H1 (cell line): ENCODE measurements around the gene LYVE1. TPM values are rescaled to one million over a fixed set of nuclear protein-coding genes. Genes with fewer than 3 reads are reported as not detected.

Experiments used
- CTCF ChIA-PET: fragments of 300-600 bp; sonication (Branson Sonifier 250); formaldehyde crosslinking; loops from one replicate; lab custom pipeline; 2021; ENCODE audit not compliant: partially characterized antibody; lab: Charles Lee
- POLR2A ChIA-PET: fragments of 300-600 bp; sonication (Branson Sonifier 250); formaldehyde crosslinking; loops from one replicate; lab custom pipeline; 2021; ENCODE audit warnings: inconsistent platforms; ENCODE audit not compliant: partially characterized antibody; lab: Charles Lee
- DNase-seq, 2 experiments: peaks; one replicate each; pipeline versions ENCODE4 v3.0.0 to v3.0.0-alpha.2; 2010 to 2022; ENCODE audit warnings: low spot score in 2 of 2, low read depth in 1 of 2, mixed read lengths in 1 of 2
- FAIRE-seq: peaks from 2 replicates; lab custom pipeline; 2011; peaks lifted over from hg19 to GRCh38; lab: Jason Lieb, UNC
- H2AFZ ChIP-seq: 2 replicates; pipeline ENCODE4 v1.8.1; 2012; ENCODE audit warnings: low read length, inconsistent platforms
- H2AK5ac ChIP-seq: 2 replicates; pipeline ENCODE4 v1.6.1; 2013; ENCODE audit warnings: low read depth, low read length
- H2BK120ac ChIP-seq: replicated peaks from 2 replicates; pipeline ENCODE3; 2013; ENCODE audit warnings: low read depth, low read length, inconsistent platforms
- H2BK12ac ChIP-seq: 2 replicates; pipeline ENCODE4 v1.6.1; 2013; ENCODE audit warnings: low read depth, low read length
- H2BK15ac ChIP-seq: 2 replicates; pipeline ENCODE4 v1.6.1; 2013; ENCODE audit warnings: low read length
- H2BK20ac ChIP-seq: 2 replicates; pipeline ENCODE4 v1.6.1; 2013; ENCODE audit warnings: low read length
- H2BK5ac ChIP-seq: 2 replicates; pipeline ENCODE4 v1.6.1; 2013; ENCODE audit warnings: low read depth, low read length
- H3K14ac ChIP-seq: 2 replicates; pipeline ENCODE4 v1.6.1; 2013; ENCODE audit warnings: inconsistent platforms; ENCODE audit not compliant: insufficient read length
- H3K18ac ChIP-seq: 2 replicates; pipeline ENCODE4 v1.6.1; 2013; ENCODE audit warnings: low read length; ENCODE audit errors: extremely low read depth
- H3K23ac ChIP-seq: 2 replicates; pipeline ENCODE4 v1.6.1; 2013; ENCODE audit warnings: inconsistent platforms; ENCODE audit not compliant: insufficient read length
- H3K23me2 ChIP-seq: 2 replicates; pipeline ENCODE4 v1.6.1; 2013; ENCODE audit warnings: low read depth, low read length
- H3K27ac ChIP-seq: 2 replicates; pipeline ENCODE4 v1.6.1; 2011; ENCODE audit warnings: low read depth, low read length, inconsistent platforms
- H3K27me3 ChIP-seq, 4 experiments: replicated peaks in 1 of 4; 1 replicate in 1 of 4; 2 replicates in 3 of 4; pipeline versions ENCODE4 v1.6.1 to v1.8.1; 2011 to 2013; ENCODE audit warnings: low read length in 3 of 4, mild to moderate bottlenecking in 3 of 4, inconsistent platforms in 2 of 4, mixed read lengths in 2 of 4, moderate library complexity in 1 of 4; ENCODE audit not compliant: control insufficient read depth in 3 of 4, insufficient read depth in 3 of 4; ENCODE audit errors: extremely low read depth in 1 of 4
- H3K36me3 ChIP-seq, 4 experiments: 2 replicates each; pipeline versions ENCODE4 v1.6.1 to v1.8.1; 2011 to 2013; ENCODE audit warnings: mild to moderate bottlenecking in 4 of 4, low read length in 3 of 4, moderate library complexity in 2 of 4, control low read depth in 1 of 4, inconsistent platforms in 1 of 4; ENCODE audit not compliant: insufficient read depth in 4 of 4, control insufficient read depth in 2 of 4
- H3K4ac ChIP-seq: replicated peaks from 2 replicates; pipeline ENCODE3; 2013; ENCODE audit warnings: low read length, low read depth, mixed read lengths, inconsistent platforms; ENCODE audit not compliant: insufficient read length
- H3K4me1 ChIP-seq, 4 experiments: replicated peaks in 1 of 4; 1 replicate in 1 of 4; 2 replicates in 3 of 4; pipeline versions ENCODE4 v1.6.1 to v1.8.1; 2011 to 2013; ENCODE audit warnings: low read length in 3 of 4, inconsistent platforms in 2 of 4, mixed read lengths in 1 of 4; ENCODE audit not compliant: insufficient read depth in 4 of 4, control insufficient read depth in 3 of 4
- H3K4me2 ChIP-seq, 2 experiments: 2 replicates each; pipeline versions ENCODE4 v1.6.1 to v1.8.1; 2011 to 2013; ENCODE audit warnings: low read depth in 2 of 2, low read length in 2 of 2, control low read depth in 1 of 2, inconsistent platforms in 1 of 2, mild to moderate bottlenecking in 1 of 2; ENCODE audit not compliant: insufficient read depth in 1 of 2
- H3K4me3 ChIP-seq, 4 experiments: fragments of 200-600, 300-600 bp in 1 of 4; sonication (generic), shearing (Covaris generic), sonication (Bioruptor Twin) in 1 of 4; 2 replicates each; pipeline versions ENCODE4 v1.5.1 to v1.8.1; 2011 to 2016; ENCODE audit warnings: low read length in 4 of 4, low read depth in 3 of 4, control low read depth in 2 of 4, inconsistent platforms in 2 of 4, mild to moderate bottlenecking in 2 of 4, mixed read lengths in 1 of 4, moderate library complexity in 1 of 4; ENCODE audit not compliant: insufficient read depth in 2 of 4; ENCODE audit errors: extremely low read depth in 1 of 4
- H3K56ac ChIP-seq: replicated peaks from 2 replicates; pipeline ENCODE3; 2013; ENCODE audit warnings: low read depth, mild to moderate bottlenecking, mixed read lengths, low read length, inconsistent platforms; ENCODE audit not compliant: insufficient read length
- H3K79me1 ChIP-seq: 2 replicates; pipeline ENCODE4 v1.6.1; 2013; ENCODE audit warnings: low read depth, low read length, control low read depth
- H3K79me2 ChIP-seq, 2 experiments: 2 replicates each; pipeline versions ENCODE4 v1.6.1 to v1.8.1; 2012 to 2013; ENCODE audit warnings: low read length in 2 of 2, mild to moderate bottlenecking in 2 of 2, inconsistent platforms in 1 of 2; ENCODE audit not compliant: insufficient read depth in 2 of 2, control insufficient read depth in 1 of 2
- H3K9ac ChIP-seq, 4 experiments: replicated peaks in 1 of 4; 1 replicate in 1 of 4; 2 replicates in 3 of 4; pipeline versions ENCODE4 v1.6.1 to v1.8.1; 2011 to 2013; ENCODE audit warnings: low read depth in 3 of 4, low read length in 3 of 4, control low read depth in 2 of 4, mild to moderate bottlenecking in 2 of 4, moderate library complexity in 2 of 4, inconsistent platforms in 1 of 4; ENCODE audit errors: extremely low read depth in 1 of 4
- H3K9me3 ChIP-seq, 2 experiments: 2 replicates each; pipeline versions ENCODE4 v1.6.1 to v1.8.1; 2012 to 2013; ENCODE audit warnings: mild to moderate bottlenecking in 2 of 2, moderate library complexity in 2 of 2, control low read depth in 1 of 2, inconsistent platforms in 1 of 2, low read depth in 1 of 2, low read length in 1 of 2, mixed read lengths in 1 of 2; ENCODE audit not compliant: insufficient read depth in 2 of 2
- H4K20me1 ChIP-seq, 2 experiments: replicated peaks in 1 of 2; 2 replicates each; pipeline versions ENCODE3 to v1.8.1; 2011 to 2013; ENCODE audit warnings: inconsistent platforms in 2 of 2, low read length in 2 of 2, mild to moderate bottlenecking in 1 of 2; ENCODE audit not compliant: insufficient read depth in 2 of 2, control insufficient read depth in 1 of 2
- H4K5ac ChIP-seq: 2 replicates; pipeline ENCODE4 v1.6.1; 2013; ENCODE audit warnings: low read length, low read depth, mixed read lengths, inconsistent platforms; ENCODE audit not compliant: insufficient read length
- H4K8ac ChIP-seq: 2 replicates; pipeline ENCODE4 v1.8.0; 2013; ENCODE audit warnings: mild to moderate bottlenecking, moderate library complexity, low read length, inconsistent platforms; ENCODE audit not compliant: insufficient read depth; ENCODE audit errors: extremely low read depth
- H4K91ac ChIP-seq: replicated peaks from 2 replicates; pipeline ENCODE3; 2013; ENCODE audit warnings: low read length, mixed read lengths, inconsistent platforms; ENCODE audit not compliant: insufficient read length
- ATF3 ChIP-seq: IDR thresholded peaks from 2 replicates; pipeline ENCODE4 v1.6.1; 2011; ENCODE audit warnings: low read depth, mild to moderate bottlenecking, low read length; ENCODE audit not compliant: insufficient read depth
- BCL11A ChIP-seq, 2 experiments: IDR thresholded peaks; one replicate each; pipeline ENCODE4 v1.6.1; 2011; ENCODE audit warnings: low read depth in 2 of 2, low read length in 2 of 2, mild to moderate bottlenecking in 2 of 2
- CBX8 ChIP-seq: fragments of 300-800, 300-1000 bp; sonication (generic); IDR thresholded peaks from 2 replicates; pipeline ENCODE4 v1.7.1; 2016; ENCODE audit warnings: low read depth, low read length, borderline replicate concordance
- CEBPB ChIP-seq: IDR thresholded peaks from 2 replicates; pipeline ENCODE4 v1.6.1; 2012; ENCODE audit warnings: low read depth, low read length
- GABPA ChIP-seq: IDR thresholded peaks from 2 replicates; pipeline ENCODE4 v1.6.1; 2011; ENCODE audit warnings: mild to moderate bottlenecking, low read length, moderate library complexity, borderline replicate concordance; ENCODE audit not compliant: insufficient read depth
- GTF2F1 ChIP-seq: IDR thresholded peaks from 2 replicates; pipeline ENCODE4 v1.6.1; 2012; ENCODE audit warnings: low read depth, low read length, improper control_type of control experiment, borderline replicate concordance
- KDM5A ChIP-seq: fragments of 200-600 bp; IDR thresholded peaks from 2 replicates; pipeline ENCODE4 v1.7.1; 2012; ENCODE audit warnings: mild to moderate bottlenecking, low read length, inconsistent platforms, mixed read lengths
- PHF8 ChIP-seq: fragments of 200-600 bp; sonication (generic); conservative IDR thresholded peaks from 2 replicates; pipeline ENCODE4 v1.7.1; 2012; ENCODE audit warnings: low read depth, mild to moderate bottlenecking, inconsistent platforms, low read length, moderate library complexity
- POLR2A ChIP-seq, 2 experiments: IDR thresholded peaks; 1 replicate in 1 of 2; 2 replicates in 1 of 2; pipeline ENCODE4 v1.6.1; 2011; ENCODE audit warnings: low read depth in 2 of 2, low read length in 2 of 2, mild to moderate bottlenecking in 2 of 2; ENCODE audit errors: control extremely low read depth in 1 of 2
- RBBP5 ChIP-seq: IDR thresholded peaks from 2 replicates; pipeline ENCODE4 v1.7.1; 2012; ENCODE audit warnings: low read depth, mild to moderate bottlenecking, inconsistent platforms, low read length, moderate library complexity, borderline replicate concordance
- RNF2 ChIP-seq: fragments of 200-900, 300-1000 bp; sonication (generic); IDR thresholded peaks from 2 replicates; pipeline ENCODE4 v1.7.1; 2016; ENCODE audit warnings: borderline replicate concordance, low read depth, mild to moderate bottlenecking, antibody characterized with exemption, low read length; ENCODE audit not compliant: poor library complexity, severe bottlenecking; ENCODE audit errors: missing control alignments
- SRF ChIP-seq: IDR thresholded peaks from 2 replicates; pipeline ENCODE4 v1.6.1; 2011; ENCODE audit warnings: mild to moderate bottlenecking, low read depth, low read length, moderate library complexity
- TBP ChIP-seq: IDR thresholded peaks from 2 replicates; pipeline ENCODE4 v1.6.1; 2011; ENCODE audit warnings: low read depth, low read length, improper control_type of control experiment
- YY1 ChIP-seq: IDR thresholded peaks from 2 replicates; pipeline ENCODE4 v1.6.1; 2011; ENCODE audit warnings: low read depth, mild to moderate bottlenecking, low read length
- WGBS, 2 experiments: shearing (Covaris generic) in 1 of 2; methylation state at CpG; one replicate each; pipeline versions ENCODE4 v1.1.6 to v1.1.7; 2013 to 2015; ENCODE audit warnings: low lambda C conversion rate in 2 of 2, mixed read lengths in 2 of 2, inconsistent platforms in 1 of 2, low coverage in 1 of 2, missing lambda C conversion rate in 1 of 2; ENCODE audit not compliant: insufficient replicate concordance in 2 of 2, insufficient coverage in 1 of 2, insufficient read length in 1 of 2; ENCODE audit errors: extremely low coverage in 1 of 2, missing lambda C conversion rate in 1 of 2; 5-methylcytosine and 5-hydroxymethylcytosine counted together
- polyA plus RNA-seq, 7 experiments: library from polyadenylated mRNA; depleted of rRNA in 3 of 7; stranded (reverse) in 5 of 7; unstranded in 2 of 7; fragments of >200 nt in 5 of 7; fragments of 200-250 nt in 2 of 7; gene quantifications; 1 replicate in 5 of 7; 2 replicates in 1 of 7; 4 replicates in 1 of 7; pipeline versions ENCODE4 v1.2.1 to v1.2.3, GENCODE V29; 2011 to 2013; ENCODE audit warnings: missing spikeins in 2 of 7, mixed read lengths in 2 of 7
- total RNA-seq: library from RNA; stranded (reverse); fragmentation: NEBNext Ultra II Directional; extraction: Animal tissue kit (Norgen Biotek cat#: 25700); gene quantifications from 2 replicates; pipeline ENCODE4 v1.2.1, GENCODE V29; 2021

The LYVE1 gene
- total and polyA plus RNA-seq, 2 of the 8 experiments (the other 6 are each of a cell fraction or from before 2014, with no cell fraction given) = 0.09 TPM; not detected in 1

GRCh38 chr11:10532526-10532925, 35.9 kb downstream of the LYVE1 start:
- Histone ChIP-seq H3K56ac (no peak overlapping the region), H3K23me2 (no peaks in the 10 kb centered on the region), H4K5ac (no peak overlapping the region), H3K9ac (no peak overlapping the region), H3K36me3 (peaks cover 0 to 4% (median 0%) of the 10 kb centered on the region in 4 experiments; a peak in 1 of 8 replicates), H4K20me1 (no peaks in the 10 kb centered on the region), H3K4ac (no peak overlapping the region), H2BK12ac (no peak overlapping the region), H2BK120ac (no peak overlapping the region), H3K9me3 (no peaks in the 10 kb centered on the region), H3K79me2 (no peaks in the 10 kb centered on the region), H3K14ac (no peak overlapping the region), H2BK5ac (no peak overlapping the region), H3K27me3 (no peaks in the 10 kb centered on the region), H2BK15ac (no peak overlapping the region), H4K8ac (no peak overlapping the region), H3K4me3 (no peak overlapping the region), H4K91ac (no peak overlapping the region), H2BK20ac (no peak overlapping the region), H3K27ac (no peak overlapping the region), H2AK5ac (no peak overlapping the region), H3K4me2 (no peak overlapping the region), H3K4me1 (no peaks in the 10 kb centered on the region), H3K18ac (no peak overlapping the region), H3K23ac (no peak overlapping the region), H2AFZ (no peak overlapping the region), H3K79me1 (no peaks in the 10 kb centered on the region; the same call in 1 of the 2 replicates)
- ChIA-PET CTCF (interaction anchor here (4.6 kb wide), 1 partner anchor 9 kb away, joined by 26 read pairs; the partner anchor contains the start of gene RNF141), POLR2A (interaction anchor here (0.7 to 1.8 kb wide), 4 partner anchors 9 to 143 kb away, joined by 3 to 5 read pairs (median 4); partner anchors contain the start of gene RNF141)
- FAIRE-seq (no peak), DNase-seq (no peak)
- WGBS, 2 experiments = 86% methylated on average over 2 of the region's 2 CpGs; no CpG with 5 or more reads in 1 of the 2 experiments
- TF ChIP-seq BCL11A (IDR thresholded peaks at IDR 0.05; ENCODE audit: low read depth in 2 of 2, low read length in 2 of 2) = no peak
- no peak for TF ChIP-seq TBP
- TF ChIP-seq KDM5A = no peak
- no peak for TF ChIP-seq GTF2F1
- no peak for TF ChIP-seq SRF
- no peak for TF ChIP-seq CBX8
- TF ChIP-seq RBBP5 = no peak
- TF ChIP-seq PHF8 = no peak
- TF ChIP-seq YY1 = no peak
- TF ChIP-seq POLR2A (IDR thresholded peaks at IDR 0.05; ENCODE audit: control extremely low read depth in 1 of 2, low read depth in 2 of 2, low read length in 2 of 2) = no peak
- no peak for TF ChIP-seq GABPA
- TF ChIP-seq RNF2 = no peak
- TF ChIP-seq CEBPB = no peak
- no peak for TF ChIP-seq ATF3
